GM21367 (cell line): ENCODE measurements around the gene TMEM101.
"Not testable (repeated sequence)": the region's sequence is repeated elsewhere in the genome, so short reads cannot be mapped to it uniquely, and the experiment has no call there.

Experiments
- ATAC-seq: cut with Tn5 transposase; IDR thresholded peaks from one replicate; pipeline ENCODE4 v1.9.1; 2021; ENCODE audit not compliant: unreplicated experiment

The TMEM101 gene

DNA sequence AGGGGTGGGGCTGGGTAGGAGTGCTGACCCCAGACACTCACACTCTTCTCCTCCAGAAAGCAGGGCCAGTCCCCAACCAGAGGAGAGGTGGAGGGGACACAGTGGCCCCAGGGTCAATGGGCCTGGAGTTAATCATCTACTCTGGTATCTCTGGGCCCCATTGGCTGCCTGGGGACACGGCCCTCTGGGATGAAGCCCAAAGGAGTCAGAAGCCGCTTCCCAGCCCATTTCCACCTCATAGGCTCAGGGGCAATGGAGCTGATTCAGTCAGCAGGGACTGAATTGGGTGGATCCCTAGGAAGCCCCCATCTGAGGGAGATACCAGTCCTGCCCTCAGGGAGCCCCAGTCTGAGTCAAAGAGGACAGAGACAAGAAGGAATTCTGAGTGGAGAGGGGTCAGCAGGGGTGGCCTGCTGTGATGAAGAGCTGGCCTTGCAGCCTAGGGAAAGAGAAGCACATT is 13.3 kb downstream of the TMEM101 start:
- ATAC-seq = no peak

DNA sequence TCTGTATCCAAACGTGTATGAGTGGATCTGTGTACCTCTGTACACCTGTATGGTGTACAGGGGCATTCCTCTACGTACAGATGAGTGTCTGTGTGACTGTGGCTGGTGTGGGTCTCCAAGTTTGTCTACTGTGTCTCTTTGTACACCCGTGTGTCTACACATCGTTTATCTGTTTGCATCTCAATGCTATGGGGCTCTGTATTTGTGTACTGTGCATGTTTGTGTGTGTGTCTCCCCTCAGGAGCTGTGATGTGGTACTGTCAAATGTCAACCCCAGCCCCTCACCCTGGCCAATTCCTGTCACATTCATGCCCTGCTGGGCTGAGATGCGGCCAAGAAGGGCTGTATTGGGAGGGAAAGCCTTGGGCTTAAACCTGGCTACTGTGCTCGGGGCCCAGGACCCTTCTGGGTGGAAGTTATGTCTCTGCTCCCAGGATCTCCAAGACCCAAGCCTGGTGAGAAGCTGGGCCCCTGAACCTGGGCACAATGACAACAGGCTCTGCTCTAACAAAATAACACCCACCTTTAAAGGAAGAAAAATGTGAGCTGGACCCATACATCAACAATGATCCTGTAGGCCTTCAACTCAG is 13.8 kb downstream of the TMEM101 start:
- ATAC-seq = no peak

DNA sequence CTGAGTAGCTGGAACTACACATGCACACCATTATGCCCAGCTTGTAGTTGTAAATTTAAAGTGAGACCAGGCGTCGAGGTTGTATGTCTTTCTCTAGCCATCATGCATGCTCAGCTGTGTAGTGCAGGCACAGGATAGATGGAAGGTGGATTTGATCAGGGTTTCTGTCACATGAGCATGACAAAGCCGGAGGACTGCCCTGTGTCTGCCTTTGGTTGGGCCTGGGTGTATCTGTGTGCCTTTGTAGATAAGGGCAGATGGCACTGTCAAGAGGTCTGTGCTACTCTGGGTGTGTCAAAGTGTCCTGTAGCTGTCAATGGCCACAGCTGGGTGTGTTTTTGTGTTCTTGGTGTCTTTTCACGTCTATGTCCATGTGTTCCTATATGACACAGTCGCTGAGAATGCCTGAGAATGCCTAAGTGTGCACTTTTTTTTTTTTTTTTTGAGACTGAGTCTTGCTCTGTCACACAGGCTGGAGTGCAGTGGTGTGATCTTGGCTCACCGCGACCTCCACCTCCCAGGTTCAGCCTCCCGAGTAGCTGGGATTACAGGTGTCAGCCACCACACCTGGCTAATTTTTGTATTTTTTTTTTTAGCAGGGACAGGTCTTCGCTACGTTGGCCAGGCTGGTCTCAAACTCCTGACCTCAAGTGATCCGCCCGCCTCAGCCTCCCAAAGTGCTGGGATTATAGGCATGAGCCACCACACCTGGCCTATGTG is 14.5 kb downstream of the TMEM101 start:
- ATAC-seq = no peak

DNA sequence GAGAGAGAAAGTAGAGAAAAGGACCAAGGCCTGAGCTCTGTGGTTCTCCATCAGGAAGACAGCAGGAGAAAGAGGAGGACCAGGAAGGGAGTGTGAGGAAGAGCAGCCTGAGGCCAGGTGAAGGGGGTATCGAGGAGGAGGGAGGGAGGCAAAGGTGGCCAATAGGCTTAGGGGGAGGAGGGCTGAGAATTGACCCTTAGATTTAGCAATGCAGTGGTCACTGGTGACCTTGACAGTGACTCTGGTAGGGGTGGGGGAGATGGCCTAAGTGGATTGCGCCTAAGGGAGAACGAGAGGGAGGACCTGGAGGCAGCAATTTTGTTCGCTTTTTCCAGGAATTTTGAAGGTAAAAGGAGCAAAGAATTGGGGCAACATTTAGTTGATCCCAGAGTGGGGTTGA is 15.7 kb downstream of the TMEM101 start:
- no peak for ATAC-seq

DNA sequence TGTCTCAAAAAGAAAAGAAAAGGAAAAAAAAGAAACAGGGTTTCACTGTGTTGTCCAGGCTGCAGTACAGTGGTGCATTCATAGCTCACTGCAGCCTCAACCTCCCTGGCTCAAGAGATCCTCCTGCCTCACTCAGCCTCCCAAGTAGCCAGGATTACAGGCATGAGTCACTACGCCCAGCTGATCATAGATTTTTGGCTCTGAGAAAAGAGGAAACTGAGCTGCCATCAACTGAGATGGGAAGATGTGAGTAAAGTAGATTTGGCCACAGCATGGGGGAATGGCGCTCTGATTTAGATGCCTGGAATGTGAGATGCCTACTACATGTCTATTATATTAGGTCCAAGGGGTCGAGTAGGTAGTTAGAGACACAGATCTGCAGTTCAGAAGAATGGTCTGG is 16.2 kb downstream of the TMEM101 start:
- no peak for ATAC-seq

DNA sequence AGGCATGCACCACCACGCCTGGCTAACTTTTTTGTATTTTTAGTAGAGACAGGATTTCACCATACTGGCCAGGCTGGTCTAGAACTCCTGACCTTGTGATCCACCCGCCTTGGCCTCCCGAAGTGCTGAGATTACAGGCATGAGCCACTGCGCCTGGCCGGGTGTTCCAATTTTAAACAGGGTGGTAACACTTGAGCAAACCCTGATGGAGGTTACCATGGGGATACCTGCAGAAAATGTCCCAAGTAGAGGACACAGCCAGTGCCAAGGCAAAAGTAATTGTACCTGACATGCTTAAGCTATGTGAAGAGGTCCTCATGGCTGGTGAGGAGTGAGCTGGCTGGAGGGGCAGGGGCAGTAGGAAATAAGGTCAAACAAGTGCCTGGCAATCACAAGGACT is 17.6 kb downstream of the TMEM101 start:
- not testable (repeated sequence) for ATAC-seq

DNA sequence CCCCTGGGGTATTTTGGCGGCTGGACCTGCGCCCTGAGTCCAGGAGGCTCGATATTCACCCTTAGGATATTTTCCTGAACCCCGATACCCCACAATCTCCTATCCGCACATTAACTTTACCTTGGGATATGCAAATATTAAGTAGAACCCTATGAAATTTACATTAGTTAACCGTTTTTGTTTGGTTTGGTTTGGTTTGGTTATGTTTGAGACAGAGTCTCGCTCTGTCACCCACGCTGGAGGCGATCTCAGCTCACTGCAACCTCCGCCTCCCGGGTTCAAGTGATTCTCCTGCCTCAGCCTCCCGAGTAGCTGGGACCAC is 19.7 kb downstream of the TMEM101 start:
- no peak for ATAC-seq

DNA sequence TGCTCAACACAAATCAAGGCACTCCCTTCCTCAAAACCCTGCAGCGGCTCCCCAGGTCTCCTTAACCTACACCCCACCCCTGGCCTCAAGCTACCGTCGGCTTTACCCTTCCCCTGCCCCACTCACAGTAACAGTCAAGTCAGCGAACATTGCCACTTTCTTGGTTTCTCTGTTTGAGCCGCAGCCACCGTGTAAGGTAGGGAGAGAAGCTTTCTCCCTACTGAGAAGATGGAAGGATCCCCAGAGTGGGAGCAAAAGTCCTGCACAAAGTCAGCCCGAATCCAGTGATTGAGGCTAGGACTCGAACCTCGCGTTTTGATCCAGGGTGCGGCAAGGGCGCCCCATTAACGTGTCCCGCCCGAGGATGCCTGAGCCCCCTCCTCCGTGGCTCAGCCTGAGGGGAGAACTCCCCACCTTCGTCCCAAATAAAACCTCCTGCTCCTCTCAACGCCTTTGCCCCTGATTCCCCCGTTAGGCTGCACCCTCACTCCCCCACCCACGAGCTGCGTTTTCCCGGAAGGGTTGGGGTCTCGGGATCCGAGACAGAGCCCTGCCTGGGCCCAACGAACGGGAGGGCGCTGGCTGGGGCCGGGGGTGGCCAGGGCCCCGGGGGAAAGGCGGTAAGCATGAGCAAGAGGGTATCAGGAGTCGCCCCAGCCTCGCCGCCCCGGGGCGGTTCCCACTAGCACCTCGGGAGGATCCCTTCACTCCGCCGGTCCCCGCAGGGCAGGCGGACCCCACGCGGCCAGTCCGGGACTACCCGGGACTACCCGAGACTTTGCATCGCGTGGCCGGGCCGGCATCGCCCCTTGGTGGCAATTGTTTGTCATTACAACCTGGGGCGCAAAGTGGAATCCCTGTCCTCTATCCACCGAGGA is 20.3 kb downstream of the TMEM101 start:
- ATAC-seq = no peak

DNA sequence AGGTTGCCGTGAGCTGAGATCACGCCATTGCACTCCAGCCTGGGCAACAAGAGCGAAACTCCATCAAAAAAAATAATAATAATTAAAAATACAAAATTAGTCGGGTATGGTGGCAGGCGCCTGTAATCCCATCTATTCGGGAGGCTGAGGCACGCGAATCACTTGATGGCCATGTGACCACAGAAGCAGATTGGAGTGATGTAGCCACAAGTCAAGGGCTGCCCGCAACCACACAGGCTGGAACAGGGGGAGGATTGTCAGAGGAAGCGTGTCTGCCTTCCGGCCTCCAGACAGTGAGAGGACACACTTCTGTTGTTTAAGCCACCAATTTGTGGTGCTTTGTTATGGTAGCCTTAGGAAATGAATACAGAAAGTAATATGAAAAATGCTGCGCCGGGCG is 22.1 kb downstream of the TMEM101 start:
- no peak for ATAC-seq

DNA sequence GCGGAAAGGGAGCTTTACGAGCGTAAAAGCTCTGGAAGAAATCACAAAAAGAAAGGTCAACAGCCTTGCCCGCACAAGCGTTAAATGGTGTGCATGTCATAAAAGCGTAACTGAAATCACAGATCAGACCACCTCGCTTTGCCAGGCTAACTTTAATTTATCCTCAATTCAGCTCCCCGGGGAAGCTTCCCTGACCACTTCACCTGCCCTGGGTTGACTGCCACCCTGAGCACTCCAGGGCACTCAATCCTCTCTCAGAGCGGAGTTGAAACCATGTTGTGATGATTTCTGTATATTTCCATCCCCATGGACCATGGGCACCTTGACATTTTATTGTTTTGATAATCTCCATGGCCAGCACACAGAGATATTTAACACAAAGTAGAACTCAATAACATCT is 26.5 kb downstream of the TMEM101 start:
- ATAC-seq = no peak

DNA sequence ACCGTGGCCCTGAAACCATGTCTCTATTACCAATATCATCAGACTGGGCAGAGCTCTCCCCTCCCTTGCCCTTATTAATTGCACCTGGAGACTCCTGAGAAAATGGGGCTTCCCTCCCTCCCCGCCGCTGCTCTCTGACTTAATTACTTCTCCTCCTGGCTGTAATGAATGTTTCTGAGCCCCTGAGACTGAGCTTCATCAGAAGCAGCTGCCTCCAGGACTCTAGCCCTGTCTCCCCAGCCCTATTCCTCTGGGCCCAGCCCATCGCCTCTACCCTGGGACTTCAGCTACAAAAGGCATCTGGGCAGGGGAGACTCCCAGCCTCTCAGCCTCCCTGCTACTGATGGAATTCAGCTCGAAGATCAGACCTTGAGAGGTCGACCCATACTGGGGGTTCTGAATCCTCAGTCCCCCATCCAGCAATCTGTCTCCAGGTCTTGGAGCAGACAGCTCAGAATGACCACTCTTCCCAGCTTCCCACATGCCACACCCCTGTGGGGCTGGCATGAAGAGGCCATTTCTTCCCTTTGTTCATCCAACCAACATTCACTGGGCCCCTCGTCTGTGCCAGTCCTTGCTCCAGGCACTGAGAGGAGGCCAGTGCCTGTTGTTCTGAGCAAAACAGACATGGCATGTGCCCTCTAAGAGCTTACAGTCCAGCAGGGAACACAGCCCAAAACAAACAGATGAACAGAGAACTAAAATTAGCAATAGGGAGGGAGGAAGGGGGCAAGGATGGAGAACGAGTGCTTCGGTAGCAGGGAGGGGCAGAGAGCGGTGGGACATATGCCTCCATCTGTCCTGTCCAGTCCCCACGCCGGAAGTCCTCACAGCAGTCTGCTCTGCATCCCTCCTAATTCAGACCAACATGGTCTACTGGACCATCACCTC is 27.4 kb downstream of the TMEM101 start:
- no peak for ATAC-seq

DNA sequence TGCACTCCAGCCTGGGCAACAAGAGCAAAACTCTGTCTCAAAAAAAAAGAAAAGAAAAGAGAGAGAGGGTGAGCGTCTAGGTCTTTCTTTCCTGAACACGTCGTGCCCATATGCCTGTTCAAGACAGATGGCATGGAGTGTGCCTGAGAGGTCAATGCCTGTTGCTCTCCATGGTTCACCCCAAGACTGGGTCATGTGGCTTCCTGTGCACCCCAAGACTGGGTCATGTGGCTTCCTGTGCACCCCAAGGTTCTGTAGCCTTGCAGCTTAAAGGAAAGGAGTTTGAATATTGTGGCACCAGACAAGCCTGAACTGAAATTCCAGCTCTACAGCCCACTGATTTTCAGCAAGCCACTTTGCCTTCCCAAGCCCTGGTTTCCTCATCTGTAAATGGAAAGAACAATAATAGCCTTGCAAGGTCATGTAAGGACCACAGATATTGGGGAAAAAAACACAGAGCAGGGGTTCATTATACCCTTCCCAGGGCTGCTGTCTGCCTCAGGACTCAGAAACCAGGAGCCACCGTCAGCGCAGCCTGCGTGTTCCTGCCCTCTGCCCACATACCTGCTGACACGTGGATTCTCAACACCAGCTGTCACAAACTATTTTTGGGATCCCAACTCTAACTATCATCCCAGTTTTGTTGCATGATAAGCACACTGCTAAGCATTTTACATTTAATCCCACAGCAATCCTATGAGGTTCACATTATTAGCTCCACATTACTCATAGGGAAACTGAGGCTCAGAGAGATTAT is 28.4 kb downstream of the TMEM101 start:
- no peak for ATAC-seq

DNA sequence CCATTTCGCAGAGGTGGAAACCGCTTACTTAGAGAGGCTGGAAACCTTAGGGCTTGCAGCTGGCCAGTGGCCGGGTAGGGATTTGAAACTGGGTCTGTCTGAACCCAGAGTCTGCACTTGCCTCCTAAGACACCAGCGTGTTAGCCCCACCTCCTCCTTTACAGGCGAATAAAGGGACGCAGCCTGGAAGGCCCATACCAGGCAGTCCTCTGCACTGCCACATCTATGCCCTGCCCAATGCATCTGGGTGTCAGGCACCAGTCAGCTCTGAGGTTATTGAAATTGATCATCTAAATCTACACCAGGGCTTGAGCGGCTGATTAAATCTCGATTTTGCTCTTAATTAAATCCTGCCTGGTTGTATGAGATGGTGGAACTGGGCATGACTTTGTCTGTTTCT is 30.2 kb downstream of the TMEM101 start:
- ATAC-seq = no peak

DNA sequence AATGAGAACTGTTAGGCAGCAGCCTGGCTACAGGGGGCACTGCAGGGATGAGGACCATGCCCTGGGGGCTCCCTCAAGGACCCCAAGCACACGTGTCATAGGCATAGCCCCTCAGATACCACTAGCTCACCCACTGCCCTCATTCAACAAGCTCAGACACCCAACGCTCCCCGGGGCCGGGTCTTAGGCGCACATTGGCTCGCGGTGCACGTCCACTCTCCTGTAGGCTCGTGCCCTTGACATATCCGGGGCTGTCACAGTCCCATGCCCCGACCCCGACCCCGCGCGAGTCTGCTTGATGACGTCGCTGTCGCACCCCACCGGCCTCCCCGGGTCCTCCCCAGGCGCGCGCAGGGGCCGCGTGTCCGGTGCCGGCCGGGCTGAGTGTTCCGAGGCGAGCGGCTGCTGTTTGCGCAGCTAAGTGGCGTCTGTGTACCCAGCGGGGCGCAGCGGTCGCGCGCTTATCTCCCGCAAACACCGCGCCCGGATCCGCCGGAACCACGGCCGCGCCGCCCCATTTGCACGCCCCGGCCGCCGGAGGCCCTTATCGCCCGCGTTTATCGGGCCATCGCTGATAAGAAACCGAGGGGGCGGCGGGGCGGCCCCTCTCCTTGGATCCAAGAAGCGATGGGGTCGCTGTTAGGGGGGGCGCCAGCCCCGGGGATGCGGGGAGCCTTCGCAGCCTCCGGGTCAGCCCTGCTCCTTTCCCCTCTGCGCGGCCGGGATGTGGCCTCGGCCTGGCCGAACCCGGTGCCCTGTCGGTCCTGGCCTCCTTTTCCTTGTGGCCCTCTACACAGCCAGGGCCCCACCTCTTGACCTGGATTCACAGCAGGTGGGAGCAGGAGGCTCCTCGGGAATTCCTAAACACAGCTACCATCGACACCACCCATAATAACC is 31.0 kb downstream of the TMEM101 start:
- ATAC-seq = no peak

DNA sequence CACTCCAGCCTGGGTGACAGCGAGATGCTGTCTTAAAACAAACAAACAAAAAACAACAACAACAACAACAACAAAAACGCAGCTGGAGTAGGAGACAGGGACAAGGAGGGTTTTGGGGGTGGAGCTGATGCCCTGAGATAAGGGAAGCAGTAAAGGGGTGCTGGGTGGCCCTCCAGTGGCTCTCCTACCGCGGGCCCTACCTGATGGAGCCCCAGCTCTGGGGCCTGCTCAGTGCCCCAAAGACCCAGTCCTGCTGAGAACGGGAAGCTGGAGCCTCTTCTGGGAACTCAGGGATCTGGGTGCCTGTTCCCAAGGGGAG is 31.6 kb downstream of the TMEM101 start:
- ATAC-seq = no peak

DNA sequence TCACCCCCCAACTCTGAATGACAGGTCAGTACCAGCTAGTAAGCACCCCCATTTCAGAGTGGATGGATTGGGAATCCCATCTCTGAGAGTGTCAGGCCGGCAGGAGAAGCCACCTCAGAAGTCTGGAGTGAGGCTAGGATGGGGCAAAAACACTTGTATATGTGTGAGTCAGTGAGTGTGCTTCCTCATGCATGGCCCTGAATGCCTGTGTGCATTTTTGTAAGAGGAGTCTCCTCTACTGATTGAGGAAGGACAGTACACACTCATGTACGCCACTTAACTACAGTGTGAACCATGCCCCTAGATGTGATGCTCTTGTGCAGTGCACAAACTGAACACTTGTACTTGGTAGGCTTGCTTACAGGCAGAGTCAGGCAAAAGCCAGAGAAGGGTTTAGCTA is 32.6 kb downstream of the TMEM101 start:
- ATAC-seq = no peak

DNA sequence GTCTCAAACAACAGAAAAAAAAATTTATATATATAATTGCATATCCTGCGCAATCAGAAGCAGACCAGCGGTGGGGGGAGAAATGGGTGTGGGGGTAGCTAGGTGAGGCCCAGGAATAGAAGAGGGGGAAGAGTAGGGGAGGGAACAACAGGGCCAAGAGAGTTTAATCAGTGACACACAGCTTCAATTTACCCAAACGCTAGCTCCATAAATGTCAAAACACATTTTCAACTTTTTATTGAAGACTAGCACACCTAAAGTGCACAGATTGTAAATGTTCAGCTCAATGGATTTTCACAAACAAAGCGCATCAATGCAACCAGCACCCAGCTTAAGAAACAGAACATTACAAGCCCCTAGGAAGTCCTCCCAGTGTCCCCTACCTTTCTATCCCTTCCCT is 35.1 kb downstream of the TMEM101 start:
- ATAC-seq = no peak

DNA sequence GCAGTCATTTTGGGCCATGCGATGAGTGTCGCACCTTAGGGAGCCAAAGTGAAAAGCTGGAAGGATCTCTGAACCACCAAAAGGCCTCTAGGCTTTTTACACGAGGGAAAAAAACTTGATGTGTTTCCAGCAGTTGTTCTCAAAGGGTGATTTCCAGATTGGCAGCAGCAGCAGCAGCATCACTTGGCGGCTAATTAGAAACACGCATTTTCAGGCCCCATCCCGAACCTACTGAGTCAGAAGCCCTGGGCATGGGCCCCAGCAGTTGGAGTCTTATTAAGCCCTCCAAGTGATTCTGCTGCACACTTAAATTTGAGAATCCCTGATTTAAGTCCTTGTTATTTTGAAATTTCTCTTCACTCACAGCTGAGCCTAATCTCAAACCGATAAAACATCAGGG is 35.8 kb downstream of the TMEM101 start:
- ATAC-seq = no peak

DNA sequence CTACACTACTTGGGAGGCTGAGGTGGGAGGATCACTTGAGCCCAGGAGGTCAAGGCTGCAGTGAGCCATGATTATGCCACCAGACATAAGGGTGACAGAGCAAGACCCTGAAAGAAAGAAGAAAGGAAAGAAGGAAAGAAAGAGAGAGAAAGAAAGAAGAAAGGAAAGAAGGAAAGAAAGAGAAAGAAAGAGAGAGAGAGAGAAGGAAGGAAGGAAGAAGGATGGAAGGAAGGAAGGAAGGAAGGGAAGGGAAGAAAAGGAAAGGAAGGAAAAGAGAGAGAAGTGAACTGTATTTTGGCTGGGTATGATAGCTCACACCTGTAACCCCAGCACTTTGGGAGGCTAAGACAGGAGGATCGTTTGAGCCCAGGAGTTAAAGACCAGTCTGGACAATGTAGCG is 36.7 kb downstream of the TMEM101 start:
- no peak for ATAC-seq
